ENCODE data around the gene GPR176.
A peak's percentile ranks its signal among the peaks of the same experiment; 100 is the strongest.

GPR176 gene

DNA sequence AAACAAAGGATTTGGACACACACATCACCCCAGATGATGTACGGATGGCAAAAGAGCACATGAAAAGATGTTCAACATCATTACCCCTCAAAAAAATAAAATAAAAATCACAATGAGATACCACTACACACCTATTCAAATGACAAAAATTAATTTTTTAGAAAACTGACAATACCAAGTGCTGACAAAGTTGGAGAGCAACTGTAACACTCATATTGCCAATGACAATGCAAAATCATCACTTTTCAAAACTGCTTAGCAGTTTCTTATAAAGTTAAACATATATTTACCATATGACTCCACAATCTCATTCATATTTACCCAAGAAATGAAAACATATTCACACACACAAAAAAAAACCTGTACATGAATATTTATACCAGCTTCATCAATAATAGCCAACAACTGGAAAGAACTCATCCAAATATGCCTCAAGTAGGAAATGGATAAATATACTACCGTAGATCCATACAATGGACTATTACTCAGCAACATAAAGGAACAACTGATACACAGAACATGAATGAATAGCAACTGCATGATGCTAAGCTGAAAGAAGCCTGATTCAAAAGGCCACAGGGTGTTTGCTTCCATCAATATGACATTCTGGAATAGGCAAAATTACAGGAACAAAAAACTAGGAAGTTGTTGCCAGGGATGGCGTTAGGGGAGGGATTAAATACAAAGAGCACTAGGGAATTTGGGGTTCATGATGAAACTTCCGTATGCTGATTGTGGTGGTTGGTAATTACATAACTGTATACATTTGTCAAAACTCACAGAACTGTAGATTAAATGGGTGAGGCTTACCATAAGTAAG is 138.7 kb downstream of the GPR176 start:
- DNase-seq: no peak

DNA sequence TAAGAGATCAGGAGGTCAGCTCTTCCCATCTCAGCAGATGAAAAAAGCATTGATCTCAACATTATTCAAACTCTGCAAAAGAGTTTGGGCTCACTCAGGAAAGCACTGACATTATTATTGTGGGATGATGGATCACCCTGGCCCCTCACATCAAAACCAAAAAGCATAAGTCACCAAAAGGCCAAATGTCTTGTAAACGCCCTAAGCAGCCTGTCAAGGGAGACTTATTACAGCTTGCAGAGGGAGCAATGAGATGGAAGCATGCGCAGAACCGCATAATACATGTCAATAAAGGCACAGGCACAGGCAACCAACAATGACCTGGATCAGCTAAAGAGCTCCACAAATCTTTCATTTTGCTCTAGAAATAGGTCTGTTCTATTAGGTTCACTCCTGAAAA is 142.0 kb downstream of the GPR176 start:
- DNase-seq: no peak

DNA sequence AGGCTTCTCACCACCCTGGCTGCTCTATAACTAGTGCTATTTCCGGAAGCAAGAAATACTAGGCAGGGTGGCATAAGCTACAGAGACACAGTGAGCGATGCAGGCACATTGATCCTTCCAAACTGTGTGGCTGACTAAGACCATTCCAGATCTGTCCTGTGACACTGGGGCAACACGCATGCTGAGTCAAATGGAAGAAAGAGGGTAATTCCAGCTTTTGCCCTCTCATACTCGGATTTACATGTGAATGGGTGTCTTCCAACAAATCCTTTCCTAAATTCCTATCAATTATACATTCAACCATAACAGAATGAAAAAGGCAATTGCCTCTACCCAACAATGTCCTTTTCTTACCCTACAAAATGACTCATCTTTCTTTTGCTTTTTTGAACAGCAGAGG is 142.6 kb downstream of the GPR176 start:
- DNase-seq: no peak

DNA sequence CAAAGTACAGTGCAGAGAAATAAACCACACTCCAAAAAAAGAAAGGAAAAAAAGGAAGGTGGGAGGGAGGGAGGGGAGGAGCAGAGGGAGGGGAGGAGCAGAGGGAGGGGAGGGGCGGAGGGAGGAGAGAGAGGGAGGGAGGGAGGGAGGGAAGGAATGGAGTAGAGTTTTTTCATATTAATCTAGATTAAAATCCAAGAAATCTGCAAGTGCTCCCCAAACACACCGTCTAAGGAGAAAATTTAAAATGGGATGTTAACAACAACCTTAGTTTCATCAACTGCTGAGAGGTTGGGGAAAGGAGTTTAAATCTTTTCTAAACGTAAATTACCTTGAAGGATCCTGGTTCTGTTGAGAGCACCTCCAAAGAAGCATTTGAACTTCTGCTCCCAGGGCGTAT is 144.0 kb downstream of the GPR176 start:
- no peak for DNase-seq

DNA sequence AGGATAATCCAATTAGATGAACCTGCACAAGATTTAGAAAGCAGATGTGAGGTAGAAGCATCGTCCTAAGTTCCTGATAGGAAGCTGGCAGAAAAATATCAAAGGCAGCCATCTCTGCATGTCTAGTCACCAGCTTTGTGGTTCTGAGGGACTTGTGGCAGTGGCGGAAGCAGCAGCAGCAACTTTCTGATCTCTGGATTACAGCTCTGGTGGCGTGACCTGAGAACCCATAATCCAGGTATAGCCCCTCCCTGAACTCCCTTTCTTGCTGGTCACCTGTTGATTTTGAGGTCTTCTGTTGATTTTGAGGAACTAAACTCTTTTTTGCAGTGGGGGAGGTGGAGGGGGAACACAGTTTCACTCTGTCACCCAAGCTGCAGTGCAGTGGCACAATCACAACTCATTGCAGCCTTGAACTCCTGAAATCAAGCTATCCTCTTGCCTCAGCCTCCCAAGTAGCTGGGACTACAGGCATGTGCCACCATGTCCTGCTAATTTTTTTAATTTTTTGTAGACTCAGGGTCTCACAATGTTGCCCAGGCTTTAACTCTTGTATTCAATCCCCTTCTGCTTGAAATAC is 145.3 kb downstream of the GPR176 start:
- DNase-seq: no peak

DNA sequence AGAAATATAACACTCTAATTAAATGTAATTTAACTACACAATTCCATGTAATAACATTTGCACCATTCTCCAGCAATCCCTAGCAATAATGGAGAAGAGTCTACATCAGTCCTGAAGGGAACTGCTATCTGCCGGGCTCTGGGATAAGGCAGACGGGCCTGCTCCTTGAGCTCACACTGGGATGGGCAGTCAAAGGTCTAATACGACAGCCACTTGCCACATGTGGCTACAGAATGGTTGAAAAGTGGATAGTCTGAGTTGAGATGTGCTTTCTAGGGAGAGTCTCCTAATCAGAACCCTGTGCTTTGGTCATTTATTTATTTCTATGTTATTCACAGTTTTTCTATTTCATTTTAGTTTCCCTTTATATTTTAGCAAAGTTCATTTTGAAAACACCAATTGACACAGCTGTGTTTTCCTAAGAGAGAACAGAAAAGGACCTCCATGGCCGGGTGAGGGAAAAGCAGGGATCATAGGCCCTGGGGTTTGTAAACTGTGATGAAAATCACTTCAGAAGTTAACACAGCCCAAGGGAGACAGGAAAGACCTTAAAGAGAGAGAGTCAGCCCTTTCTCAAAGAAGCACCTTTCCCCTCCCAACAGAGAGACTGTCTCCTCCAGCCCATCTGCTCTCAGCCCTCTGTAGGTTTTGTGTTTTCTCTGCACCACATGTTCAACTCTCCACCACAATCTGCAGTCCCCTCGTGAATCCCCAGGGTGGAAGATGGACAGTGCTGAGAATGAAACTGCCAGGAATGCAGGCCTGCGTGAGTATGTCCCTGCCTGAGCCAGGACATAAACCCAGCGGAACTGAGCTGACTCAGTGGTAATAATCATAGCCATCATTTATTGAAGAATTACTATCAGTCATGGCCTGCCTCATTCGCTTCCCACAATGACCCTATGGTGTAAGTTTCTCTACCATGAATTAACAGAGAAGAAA is 149.0 kb downstream of the GPR176 start:
- peak; percentile 8 for DNase-seq

DNA sequence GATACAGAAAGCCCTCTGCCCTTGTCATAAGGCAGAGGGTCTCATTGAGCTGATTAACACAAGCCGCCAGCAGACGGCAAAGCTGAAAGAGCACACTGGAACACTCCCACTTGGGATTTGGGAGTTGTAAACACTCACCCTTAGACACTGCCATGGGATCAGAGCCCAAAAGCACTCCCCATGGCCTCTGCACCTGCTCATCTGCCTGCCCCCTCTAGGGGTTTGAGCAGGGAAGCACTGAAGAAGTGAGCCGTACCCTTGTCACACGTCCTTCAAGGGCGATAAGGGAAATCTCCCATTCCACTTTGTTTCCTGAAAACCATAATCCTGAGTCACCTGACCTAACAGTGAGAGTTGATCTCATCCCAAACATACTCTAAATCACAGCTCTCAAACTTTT is 152.1 kb downstream of the GPR176 start:
- DNase-seq: no peak

DNA sequence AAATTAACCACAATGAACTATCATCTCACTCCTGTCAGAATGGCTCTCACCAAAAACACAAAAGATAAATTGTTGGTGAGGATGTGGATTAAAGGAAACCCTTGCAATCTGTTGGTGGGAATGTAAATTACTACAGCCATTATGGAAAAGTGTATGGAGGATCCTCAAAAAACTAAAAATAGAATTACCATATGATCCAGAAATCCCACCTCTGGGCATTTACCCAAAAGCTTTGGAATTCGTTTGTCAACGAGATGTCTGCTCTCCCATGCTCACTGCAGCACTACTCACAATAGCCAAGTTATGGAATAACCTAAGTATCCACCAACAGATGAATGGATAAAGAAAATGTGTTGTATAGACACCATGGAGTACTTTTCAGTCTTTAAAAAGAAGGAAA is 159.1 kb downstream of the GPR176 start:
- no peak for DNase-seq

DNA sequence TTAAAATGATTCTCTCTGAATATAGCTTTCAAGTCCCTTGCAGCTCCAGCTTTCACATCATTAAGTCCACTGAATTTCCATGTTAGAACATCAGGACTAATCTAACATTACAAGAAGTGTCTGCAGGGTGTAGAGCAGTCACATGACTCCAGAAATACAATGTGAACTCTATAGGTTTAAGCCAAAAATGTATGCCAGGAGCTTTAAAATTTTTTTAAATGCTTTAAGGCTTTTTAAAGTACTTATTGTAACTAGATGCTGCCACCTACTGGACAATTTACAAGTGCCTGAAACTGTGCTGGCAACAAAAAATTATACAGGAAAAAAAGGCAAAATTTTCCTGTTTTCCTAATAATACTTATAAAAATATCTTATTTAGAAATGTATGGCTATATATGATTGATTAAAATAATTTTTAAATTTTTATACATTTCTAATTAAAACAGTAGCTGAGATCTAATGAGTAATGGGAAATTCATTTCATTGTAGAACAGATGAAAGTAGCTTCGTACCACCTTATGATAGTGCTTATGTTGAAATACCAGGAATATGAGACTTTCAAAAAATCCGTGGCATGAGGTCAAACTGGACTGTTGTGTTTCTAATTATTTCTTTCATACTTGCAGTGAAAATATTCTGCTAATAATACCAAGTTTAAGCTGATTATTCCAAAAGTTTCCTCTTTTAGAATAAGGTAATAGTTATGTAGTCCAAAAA is 163.1 kb downstream of the GPR176 start:
- no peak for DNase-seq

DNA sequence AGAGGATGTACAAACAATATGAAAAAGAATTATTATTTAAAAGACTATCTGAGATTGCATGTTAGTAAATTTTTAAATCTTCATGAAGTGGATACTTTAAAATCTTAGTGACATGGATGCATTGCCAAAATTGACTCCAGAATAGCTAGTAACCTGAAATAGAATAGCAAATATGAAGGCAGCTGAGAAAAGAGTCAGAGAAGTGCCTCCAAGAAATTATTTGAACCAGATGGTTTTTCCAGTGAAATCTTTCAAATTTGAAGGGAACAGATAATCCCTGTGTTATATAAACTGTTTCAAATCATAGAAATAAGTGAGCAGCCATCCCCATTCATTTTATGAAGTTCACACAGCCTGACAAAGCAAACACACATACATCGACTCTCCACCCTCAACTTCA is 167.1 kb downstream of the GPR176 start:
- no peak for DNase-seq

DNA sequence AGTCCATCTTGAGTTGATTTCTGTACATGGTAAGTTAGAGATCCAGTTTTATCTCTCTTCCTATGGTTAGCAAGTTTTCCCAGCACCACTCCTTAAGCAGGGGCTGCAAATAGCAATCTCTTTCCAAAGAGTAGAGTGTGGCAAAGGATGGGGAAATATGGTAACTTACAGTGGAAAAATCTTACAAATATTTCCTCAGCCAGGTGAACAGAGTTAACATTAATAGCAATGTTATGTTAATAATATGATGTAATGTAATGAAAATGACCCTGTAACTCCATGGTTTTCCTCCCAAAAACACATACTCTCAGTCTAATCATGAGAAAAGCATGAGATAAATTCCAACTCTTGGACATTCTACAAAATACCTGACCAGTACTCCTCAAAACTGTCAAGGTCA is 167.8 kb downstream of the GPR176 start:
- no peak for DNase-seq
